K562 (cell line): ENCODE measurements around the gene SLC25A14. TPM values are rescaled to one million over a fixed set of nuclear protein-coding genes. Genes with fewer than 3 reads are reported as not detected.
A peak's percentile ranks its signal among the peaks of the same experiment; 100 is the strongest.

Experiments
- ATAC-seq: fragments of 200-7000 bp; cut with Tn5 transposase; 3 replicates; pipeline ENCODE4 v1.9.1; 2020; ENCODE audit warnings: moderate library complexity
- BruUV-seq: library from RNA; stranded (reverse); fragments of 400-500 nt; replicated peaks from 2 replicates; lab custom pipeline; 2021; lab: Mats Ljungman, UMichigan
- CTCF ChIA-PET: fragments of 300-600 bp; formaldehyde crosslinking; extraction: SDS; loops from one replicate; lab custom pipeline; 2021; ENCODE audit warnings: low intra/inter-chr PET ratio; lab: Yijun Ruan, JAX
- POLR2A ChIA-PET: fragments of 300-600, 350-650 bp; sonication (Branson Sonifier 250); formaldehyde crosslinking; extraction: SDS; loops from one replicate; lab custom pipeline; 2021; ENCODE audit warnings: antibody characterized with exemption, inconsistent platforms; lab: Yijun Ruan, JAX
- DNase-seq, 4 experiments: peaks; one replicate each; pipeline versions ENCODE4 v3.0.0 to v3.0.0-alpha.2; 2011 to 2018; ENCODE audit warnings: low spot score in 3 of 4, mixed read lengths in 3 of 4; ENCODE audit errors: extremely low read depth in 1 of 4
- FAIRE-seq: peaks from 2 replicates; lab custom pipeline; 2011; peaks lifted over from hg19 to GRCh38; lab: Jason Lieb, UNC
- H2AFZ ChIP-seq: 2 replicates; pipeline ENCODE4 v1.6.0; 2011; ENCODE audit warnings: low read depth, low read length, control low read depth, inconsistent platforms
- H3K27ac ChIP-seq: fragments of 200-600 bp; 3 replicates; pipeline ENCODE4 v1.8.0; 2011; ENCODE audit warnings: low read depth, mild to moderate bottlenecking, control low read depth, inconsistent platforms, low read length, moderate library complexity, mixed read lengths; ENCODE audit errors: extremely low read depth
- H3K27me3 ChIP-seq, 2 experiments: fragments of 300-600 bp in 1 of 2; 2 replicates in 1 of 2; 3 replicates in 1 of 2; pipeline versions ENCODE4 v1.6.0 to v1.8.0; 2011; ENCODE audit warnings: inconsistent platforms in 2 of 2, low read length in 2 of 2, mild to moderate bottlenecking in 1 of 2, mixed read lengths in 1 of 2, moderate library complexity in 1 of 2; ENCODE audit not compliant: control insufficient read depth in 2 of 2, insufficient read depth in 2 of 2
- H3K36me3 ChIP-seq: fragments of 300-600 bp; 3 replicates; pipeline ENCODE4 v1.8.0; 2011; ENCODE audit warnings: mild to moderate bottlenecking, low read length, inconsistent platforms; ENCODE audit not compliant: control insufficient read depth, insufficient read depth
- H3K4me1 ChIP-seq, 2 experiments: fragments of 200-600 bp in 1 of 2; replicated peaks in 1 of 2; 2 replicates in 1 of 2; 3 replicates in 1 of 2; pipeline versions ENCODE4 v1.5.1 to v1.8.0; 2011; ENCODE audit warnings: inconsistent platforms in 2 of 2, low read length in 2 of 2, mild to moderate bottlenecking in 1 of 2, mixed read lengths in 1 of 2, moderate library complexity in 1 of 2; ENCODE audit not compliant: control insufficient read depth in 2 of 2, insufficient read depth in 2 of 2
- H3K4me2 ChIP-seq: 2 replicates; pipeline ENCODE4 v1.6.1; 2011; ENCODE audit warnings: low read length, control low read depth, inconsistent platforms, mixed read lengths; ENCODE audit not compliant: insufficient read depth
- H3K4me3 ChIP-seq: fragments of 200-600 bp; sonication (generic), shearing (Covaris generic); 2 replicates; pipeline ENCODE4 v1.5.1; 2016; ENCODE audit warnings: control low read depth, inconsistent platforms
- H3K79me2 ChIP-seq: fragments of 200-600 bp; 3 replicates; pipeline ENCODE4 v1.8.0; 2011; ENCODE audit warnings: low read length, inconsistent platforms; ENCODE audit not compliant: control insufficient read depth, insufficient read depth
- H3K9ac ChIP-seq, 2 experiments: 2 replicates each; pipeline versions ENCODE4 v1.6.0 to v1.6.1; 2011; ENCODE audit warnings: low read depth in 2 of 2, low read length in 2 of 2, control low read depth in 1 of 2, inconsistent platforms in 1 of 2, mild to moderate bottlenecking in 1 of 2, mixed read lengths in 1 of 2; ENCODE audit not compliant: insufficient read depth in 1 of 2
- H3K9me1 ChIP-seq: one replicate; pipeline ENCODE4 v1.6.0; 2011; ENCODE audit warnings: inconsistent platforms, mild to moderate bottlenecking, low read length, moderate library complexity; ENCODE audit not compliant: control insufficient read depth, insufficient read depth
- H3K9me3 ChIP-seq: replicated peaks from 2 replicates; pipeline ENCODE4 v1.5.1; 2011; ENCODE audit warnings: low read depth, low read length, inconsistent platforms; ENCODE audit not compliant: control insufficient read depth, insufficient read depth
- H4K20me1 ChIP-seq: replicated peaks from 2 replicates; pipeline ENCODE4 v1.6.1; 2011; ENCODE audit warnings: low read length, inconsistent platforms, mixed read lengths; ENCODE audit not compliant: control insufficient read depth, insufficient read depth
- HNRNPUL1 ChIP-seq: fragments of 200-400 bp; formaldehyde crosslinking; IDR thresholded peaks from 2 replicates; pipeline ENCODE4 v1.6.1; 2017; ENCODE audit warnings: low read length
- ILK ChIP-seq: fragments of 450-650 bp; IDR thresholded peaks from 2 replicates; pipeline ENCODE4 v1.6.1; 2016; ENCODE audit warnings: missing genetic modification characterization, low read depth, mild to moderate bottlenecking, missing compliant biosample characterization, moderate library complexity, borderline replicate concordance
- NUFIP1 ChIP-seq: fragments of 450-650 bp; IDR thresholded peaks from 2 replicates; pipeline ENCODE4 v1.6.1; 2018; ENCODE audit not compliant: partially characterized antibody
- ZNF57 ChIP-seq: fragments of 450-650 bp; formaldehyde crosslinking; IDR thresholded peaks from 2 replicates; pipeline ENCODE4 v1.4.0; 2020; ENCODE audit warnings: mild to moderate bottlenecking, moderate library complexity
- WGBS: fragments of 100-300 bp; shearing (Covaris generic); methylation state at CpG from one replicate; pipeline ENCODE4 v1.1.6; 2016; ENCODE audit warnings: low coverage, mixed read lengths; ENCODE audit not compliant: insufficient coverage; ENCODE audit errors: missing lambda C conversion rate; 5-methylcytosine and 5-hydroxymethylcytosine counted together
- in situ Hi-C: fragments of 300-500 bp; cut with MboI; formaldehyde crosslinking; loops from 4 replicates; pipeline ENCODE4 v1.15.0; 2018; ENCODE audit warnings: inconsistent platforms, mixed read lengths
- intact Hi-C: fragments of 100-400 bp; cut with micrococcal nuclease; formaldehyde crosslinking; loops from 2 replicates; pipeline ENCODE4 v1.14.2; 2022
- polyA plus RNA-seq, 8 experiments: library from polyadenylated mRNA; depleted of rRNA in 4 of 8; stranded (reverse) in 5 of 8; unstranded in 3 of 8; fragments of >200 nt; fragmentation: Nextera tagmentation in 2 of 8; fragmentation: Illumina TruSeq in 1 of 8; extraction: Ambion mirVana in 2 of 8; extraction: Trizol in 1 of 8; gene quantifications; 2 replicates each; pipeline versions ENCODE4 v1.2.1 to v1.2.3, GENCODE V29; 2011 to 2014; ENCODE audit warnings: inconsistent platforms in 1 of 8, missing spikeins in 1 of 8
- total RNA-seq, 7 experiments: library from RNA; depleted of rRNA in 6 of 7; stranded (reverse); fragments of >200 nt in 6 of 7; fragmentation: Illumina TruSeq in 2 of 7; extraction: Trizol in 2 of 7; gene quantifications; 2 replicates each; pipeline versions ENCODE4 v1.2.1 to v1.2.3, GENCODE V29; 2011 to 2021; ENCODE audit warnings: low replicate concordance in 1 of 7
- TF ChIP-seq, protein P1 (sequence below): sonication (generic); formaldehyde crosslinking; IDR thresholded peaks from 2 replicates; pipeline ENCODE4 v1.8.1; 2023; ENCODE audit warnings: mild to moderate bottlenecking, missing genetic modification reagents

The SLC25A14 gene
- total and polyA plus RNA-seq, 9 of the 15 experiments (the other 6 are each of a cell fraction or from before 2014, with no cell fraction given), result 9.5 to 33.3 (median 15.8) TPM

DNA sequence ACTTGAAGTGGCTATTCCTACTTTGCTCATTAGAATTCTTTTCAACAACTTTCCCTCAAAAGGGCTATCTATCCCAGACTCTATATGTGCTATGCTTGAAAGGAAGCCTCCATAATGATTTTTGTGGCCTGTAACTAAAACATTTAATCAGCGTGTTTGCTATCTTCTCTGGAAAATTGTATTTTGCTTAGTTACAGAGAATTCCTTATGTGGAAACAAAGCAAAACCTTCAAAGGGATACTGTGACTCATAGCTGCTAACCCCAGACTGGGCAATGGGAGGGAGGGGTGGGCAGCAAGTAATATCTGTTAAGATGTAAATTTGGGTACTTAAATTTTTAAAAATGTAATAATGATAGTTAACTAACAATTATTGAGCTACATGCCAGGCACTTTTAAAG is 3.7 kb downstream of the SLC25A14 start (continued):
- TF ChIP-seq ILK, result no peak

DNA sequence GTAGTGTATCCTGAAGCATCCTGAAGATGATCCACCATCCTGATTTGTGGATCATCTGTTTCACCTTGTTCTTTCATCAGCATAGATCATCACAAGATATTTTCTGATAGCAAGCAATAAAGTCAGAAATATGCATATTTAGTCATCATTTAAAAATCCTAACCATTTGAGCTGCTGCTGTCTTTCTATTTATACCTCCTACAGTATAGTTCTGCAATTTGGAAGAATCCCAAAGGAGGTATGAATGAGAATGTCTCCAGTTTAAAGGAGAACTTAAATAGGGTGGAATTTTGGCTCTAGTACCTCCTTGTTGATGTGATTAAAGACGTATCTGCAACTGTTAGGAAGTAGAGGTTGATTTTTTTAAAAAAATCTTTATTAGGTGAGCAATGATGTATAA is 7.6 kb downstream of the SLC25A14 start:
- Histone ChIP-seq H3K4me1 (no peaks in the 10 kb centered on the region), H3K9me3 (no peaks in the 10 kb centered on the region), H4K20me1 (no peaks in the 10 kb centered on the region), H3K36me3 (peaks cover 4% of the 10 kb centered on the region; the same call in 2 of the 3 replicates), H3K27me3 (no peaks in the 10 kb centered on the region), H3K27ac (no peak overlapping the region), H3K9me1 (no peaks in the 10 kb centered on the region), H3K4me3 (no peak overlapping the region), H3K9ac (no peak overlapping the region), H3K4me2 (no peak overlapping the region), H3K79me2 (no peaks in the 10 kb centered on the region), H2AFZ (no peak overlapping the region)
- in situ Hi-C loops, result no loop called here
- WGBS, result 39% methylated on average over 1 of the region's 1 CpG
- DNase-seq (no peak), ATAC-seq (no peak), FAIRE-seq (no peak)
- CTCF ChIA-PET, result no interaction called here
- POLR2A ChIA-PET, result no interaction called here
- intact Hi-C loops, result no loop called here
- no peak for TF ChIP-seq NUFIP1
- no peak for TF ChIP-seq HNRNPUL1
- no peak for TF ChIP-seq ZNF57 (CRISPR knock-in tag)
- BruUV-seq, result no TSS peak

DNA sequence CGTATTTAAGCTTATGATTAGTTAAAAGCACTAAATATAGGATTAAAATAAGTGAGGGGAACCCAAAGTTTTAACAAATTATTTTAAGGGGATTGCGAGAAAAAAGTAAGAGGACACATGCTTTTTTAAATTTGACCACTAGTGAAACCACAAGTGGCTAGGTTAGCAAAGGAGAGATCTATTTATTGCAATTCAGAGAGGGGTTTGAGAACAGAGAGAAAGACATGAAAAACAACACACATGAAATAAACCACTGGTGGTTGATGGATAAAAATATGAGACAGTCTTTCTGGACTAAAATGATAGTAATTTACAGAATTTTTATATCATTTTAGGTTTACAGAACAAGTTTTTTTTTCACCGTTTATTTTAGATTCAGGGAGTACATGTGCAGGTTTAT is 11.8 kb downstream of the SLC25A14 start:
- POLR2A ChIA-PET, result no interaction called here
- intact Hi-C loops, result no loop called here
- FAIRE-seq (no peak), ATAC-seq (no peak), DNase-seq (peak in 1 of 4 experiments; percentile 8)
- H3K9me3 ChIP-seq, result no peaks in the 10 kb centered on the region
- in situ Hi-C loops, result no loop called here
- no peaks in the 10 kb centered on the region for H4K20me1 ChIP-seq
- no peak overlapping the region for H3K27ac ChIP-seq
- no peak overlapping the region for H3K9ac ChIP-seq
- WGBS, result 75% methylated on average over 3 of the region's 3 CpGs
- no peak overlapping the region for H2AFZ ChIP-seq
- H3K36me3 ChIP-seq, result peaks cover 4% of the 10 kb centered on the region; the same call in 1 of the 3 replicates
- H3K4me2 ChIP-seq, result no peak overlapping the region
- no peaks in the 10 kb centered on the region for H3K9me1 ChIP-seq
- CTCF ChIA-PET, result no interaction called here
- H3K4me3 ChIP-seq, result no peak overlapping the region
- no peaks in the 10 kb centered on the region for H3K27me3 ChIP-seq
- H3K4me1 ChIP-seq, result no peaks in the 10 kb centered on the region
- TF ChIP-seq, protein P1, sequence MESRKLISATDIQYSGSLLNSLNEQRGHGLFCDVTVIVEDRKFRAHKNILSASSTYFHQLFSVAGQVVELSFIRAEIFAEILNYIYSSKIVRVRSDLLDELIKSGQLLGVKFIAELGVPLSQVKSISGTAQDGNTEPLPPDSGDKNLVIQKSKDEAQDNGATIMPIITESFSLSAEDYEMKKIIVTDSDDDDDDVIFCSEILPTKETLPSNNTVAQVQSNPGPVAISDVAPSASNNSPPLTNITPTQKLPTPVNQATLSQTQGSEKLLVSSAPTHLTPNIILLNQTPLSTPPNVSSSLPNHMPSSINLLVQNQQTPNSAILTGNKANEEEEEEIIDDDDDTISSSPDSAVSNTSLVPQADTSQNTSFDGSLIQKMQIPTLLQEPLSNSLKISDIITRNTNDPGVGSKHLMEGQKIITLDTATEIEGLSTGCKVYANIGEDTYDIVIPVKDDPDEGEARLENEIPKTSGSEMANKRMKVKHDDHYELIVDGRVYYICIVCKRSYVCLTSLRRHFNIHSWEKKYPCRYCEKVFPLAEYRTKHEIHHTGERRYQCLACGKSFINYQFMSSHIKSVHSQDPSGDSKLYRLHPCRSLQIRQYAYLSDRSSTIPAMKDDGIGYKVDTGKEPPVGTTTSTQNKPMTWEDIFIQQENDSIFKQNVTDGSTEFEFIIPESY, result no peak
- BruUV-seq, result no TSS peak
- H3K79me2 ChIP-seq, result no peaks in the 10 kb centered on the region
